Brain microvascular endothelial cell (primary cell): ENCODE results near the gene PTPN3.

Experiments
- DNase-seq: peaks from one replicate; pipeline ENCODE4 v3.0.0-alpha.2; 2020
- H3K27ac ChIP-seq: fragments of 250-450 bp; sonication (Bioruptor Pico); 2 replicates; pipeline ENCODE4 v1.5.1; 2020; ENCODE audit warnings: mild to moderate bottlenecking, moderate library complexity
- H3K27me3 ChIP-seq: fragments of 250-450 bp; sonication (Bioruptor Pico); replicated peaks from 2 replicates; pipeline ENCODE4 v1.5.1; 2020; ENCODE audit warnings: mild to moderate bottlenecking
- H3K36me3 ChIP-seq: fragments of 250-450 bp; sonication (Bioruptor Pico); replicated peaks from 2 replicates; pipeline ENCODE4 v1.5.1; 2020; ENCODE audit warnings: mild to moderate bottlenecking
- H3K4me3 ChIP-seq: 2 replicates; pipeline ENCODE4 v1.5.1; 2011; ENCODE audit warnings: low read depth, mild to moderate bottlenecking, control low read depth, low read length, moderate library complexity
- CTCF ChIP-seq: IDR thresholded peaks from 2 replicates; pipeline ENCODE4 v1.5.1; 2011; ENCODE audit warnings: low read depth, mild to moderate bottlenecking, moderate library complexity, low read length, control low read depth, inconsistent platforms; ENCODE audit errors: missing control alignments
- in situ Hi-C: cut with HindIII; loops from 2 replicates; pipeline ENCODE4 v1.10.0; 2017; ENCODE audit warnings: low sequenced_read_pairs, low pct_ligation_motif_present

PTPN3 gene

DNA sequence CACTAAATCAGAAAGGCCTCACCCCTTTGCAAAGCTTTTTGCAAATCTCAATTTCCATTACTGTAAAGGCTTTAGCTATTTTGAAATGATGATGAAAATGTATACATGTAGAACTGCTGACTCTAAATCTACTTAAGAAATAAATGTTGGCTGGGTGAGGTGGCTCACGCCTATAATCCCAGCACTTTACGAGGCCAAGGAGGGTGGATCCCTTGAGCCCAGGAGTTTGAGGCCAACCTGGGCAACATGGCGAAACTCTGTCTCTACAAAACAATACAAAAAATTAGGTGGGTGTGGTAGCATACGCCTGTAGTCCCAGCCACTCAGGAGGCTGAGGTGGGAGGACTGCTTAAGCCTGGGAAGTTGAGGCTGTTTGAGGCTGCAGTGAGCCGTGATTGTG, 64.6 kb downstream of the PTPN3 start:
- DNase-seq: no peak
- H3K27ac ChIP-seq: no peak overlapping the region
- H3K27me3 ChIP-seq: no peaks in the 10 kb centered on the region
- no peak overlapping the region for H3K4me3 ChIP-seq
- in situ Hi-C loops: no loop called here
- TF ChIP-seq CTCF: no peak
- no peaks in the 10 kb centered on the region for H3K36me3 ChIP-seq

DNA sequence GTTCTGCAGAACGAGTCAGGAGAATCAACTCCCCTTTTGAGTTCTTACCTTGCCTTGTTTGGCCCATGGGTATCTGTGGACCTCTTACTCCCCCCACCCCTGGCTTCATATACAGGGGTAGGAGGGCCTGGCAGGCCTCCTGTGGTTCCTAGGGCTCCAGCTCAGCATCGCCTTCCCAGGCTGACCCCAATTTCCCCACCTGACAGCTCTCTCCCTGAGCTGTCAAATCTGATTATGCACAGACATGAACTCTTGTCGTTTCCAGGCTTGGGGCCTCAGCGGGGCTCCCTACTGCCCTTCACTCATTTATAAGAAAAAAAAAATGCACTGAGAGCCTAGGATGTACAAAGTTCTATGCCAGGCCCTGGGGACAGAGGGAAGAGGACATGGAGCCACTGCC, 67.9 kb downstream of the PTPN3 start:
- Histone ChIP-seq H3K27ac (no peak overlapping the region), H3K4me3 (no peak overlapping the region), H3K36me3 (peaks cover 5% of the 10 kb centered on the region), H3K27me3 (no peaks in the 10 kb centered on the region)
- DNase-seq: no peak
- TF ChIP-seq CTCF: no peak
- in situ Hi-C loops: no loop called here

- H3K36me3 ChIP-seq: peaks cover 5% of the 10 kb centered on the region
- no peak for DNase-seq
- H3K27ac ChIP-seq: no peak overlapping the region
- no peak for TF ChIP-seq CTCF
- no peaks in the 10 kb centered on the region for H3K27me3 ChIP-seq
- in situ Hi-C loops: no loop called here
- no peak overlapping the region for H3K4me3 ChIP-seq
Measured at GRCh38 chr9:109428854-109429253, 69.3 kb downstream of the PTPN3 start.

- Histone ChIP-seq H3K36me3 (peaks cover 5% of the 10 kb centered on the region), H3K27ac (no peak overlapping the region), H3K4me3 (no peak overlapping the region), H3K27me3 (no peaks in the 10 kb centered on the region)
- TF ChIP-seq CTCF: no peak
- no peak for DNase-seq
- in situ Hi-C loops: no loop called here
Measured at GRCh38 chr9:109427886-109428285, 70.2 kb downstream of the PTPN3 start.

- Histone ChIP-seq H3K4me3 (no peak overlapping the region), H3K36me3 (peaks cover 5% of the 10 kb centered on the region), H3K27me3 (no peaks in the 10 kb centered on the region), H3K27ac (no peak overlapping the region)
- DNase-seq: no peak
- in situ Hi-C loops: no loop called here
- no peak for TF ChIP-seq CTCF
Measured at GRCh38 chr9:109426626-109427402, 71.3 kb downstream of the PTPN3 start.

- H3K4me3 ChIP-seq: no peak overlapping the region
- no peak overlapping the region for H3K27ac ChIP-seq
- in situ Hi-C loops: no loop called here
- peaks cover 5% of the 10 kb centered on the region for H3K36me3 ChIP-seq
- TF ChIP-seq CTCF: no peak
- no peak for DNase-seq
- H3K27me3 ChIP-seq: no peaks in the 10 kb centered on the region
Measured at GRCh38 chr9:109424618-109425017, 73.5 kb downstream of the PTPN3 start.
